Activated CD4-positive, alpha-beta T cell treated with anti-CD3 and anti-CD28 coated beads for 1 hour (primary cell): ENCODE data around the gene TMEM167A.
A peak's percentile ranks its signal among the peaks of the same experiment; 100 is the strongest.

Source experiments
- DNase-seq: peaks from one replicate; pipeline ENCODE4 v3.0.0-alpha.2; 2020

TMEM167A gene, protein sequence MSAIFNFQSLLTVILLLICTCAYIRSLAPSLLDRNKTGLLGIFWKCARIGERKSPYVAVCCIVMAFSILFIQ

DNA sequence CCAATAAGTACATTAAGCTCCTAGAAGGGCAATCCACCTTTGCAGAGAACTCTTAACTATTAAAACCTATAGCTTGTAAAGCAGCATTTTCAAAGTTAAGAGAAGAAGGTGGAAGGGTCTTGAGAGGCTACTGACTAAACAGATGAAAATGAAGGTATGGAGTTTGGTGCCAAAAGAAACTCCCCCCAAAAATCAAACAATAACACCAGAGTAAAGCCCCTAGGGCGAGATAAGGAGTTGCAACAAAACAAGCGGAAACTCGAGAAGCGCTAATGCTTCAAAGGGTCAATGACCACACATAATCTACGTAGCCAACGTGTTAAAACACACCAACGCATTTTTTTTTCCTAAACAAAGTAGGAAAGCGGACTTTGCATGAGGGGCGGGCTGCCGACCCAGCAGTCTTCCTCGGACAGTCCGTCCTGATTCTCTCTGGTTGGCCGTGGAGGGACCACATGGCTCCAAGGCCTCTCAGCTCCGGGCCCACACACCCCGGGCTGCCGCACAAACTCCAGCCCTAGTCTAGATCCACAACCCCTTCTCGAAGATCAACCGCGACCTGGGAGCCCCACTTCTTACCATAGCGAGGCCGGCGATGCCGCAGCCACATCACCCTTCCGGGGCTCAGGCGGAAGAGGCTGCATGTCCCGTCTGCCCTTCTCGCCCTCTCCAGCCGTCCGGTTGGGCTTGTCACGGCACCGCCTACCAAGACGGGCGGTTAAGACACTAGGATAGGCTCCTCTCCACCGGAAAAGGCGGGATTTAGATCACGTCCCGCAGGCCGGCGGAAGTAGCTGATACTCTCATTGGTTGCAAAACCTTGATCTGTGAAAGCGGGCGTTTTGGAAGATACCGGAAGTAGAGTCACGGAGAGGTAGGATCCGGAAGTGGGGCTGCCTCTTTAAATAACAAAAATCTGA, at the start of gene TMEM167A, which contains the start of gene XRCC4:
TMEM167A (minus strand) TSS at position 653 of the 920 bp plus-strand sequence; CDS start at position 582, 71 bp downstream.
XRCC4 (plus strand) TSS at position 806 of the 920 bp plus-strand sequence. CDS start 27,373 bp downstream, outside the sequence.
- peak; percentile 87 for DNase-seq

DNA sequence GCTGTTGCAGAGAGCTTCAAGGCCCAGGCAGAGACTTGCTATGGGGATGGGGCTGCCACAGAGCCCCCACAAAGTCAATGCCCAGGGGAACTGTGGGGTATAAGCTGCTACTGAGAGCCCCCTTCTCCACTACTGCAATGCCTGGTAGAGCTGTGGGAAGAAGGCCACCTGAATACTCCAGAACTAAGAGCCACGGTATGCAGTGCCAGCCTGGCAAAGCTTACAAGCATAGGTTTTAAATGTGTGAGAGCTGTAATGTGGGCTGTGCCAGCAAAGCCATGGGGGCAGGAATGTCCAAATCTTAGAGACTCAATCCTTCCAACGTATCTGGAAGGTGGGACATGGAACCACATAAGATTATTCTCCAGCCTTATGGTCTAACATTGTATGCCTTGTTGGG, 49.3 kb upstream of the TMEM167A start:
- no peak for DNase-seq

DNA sequence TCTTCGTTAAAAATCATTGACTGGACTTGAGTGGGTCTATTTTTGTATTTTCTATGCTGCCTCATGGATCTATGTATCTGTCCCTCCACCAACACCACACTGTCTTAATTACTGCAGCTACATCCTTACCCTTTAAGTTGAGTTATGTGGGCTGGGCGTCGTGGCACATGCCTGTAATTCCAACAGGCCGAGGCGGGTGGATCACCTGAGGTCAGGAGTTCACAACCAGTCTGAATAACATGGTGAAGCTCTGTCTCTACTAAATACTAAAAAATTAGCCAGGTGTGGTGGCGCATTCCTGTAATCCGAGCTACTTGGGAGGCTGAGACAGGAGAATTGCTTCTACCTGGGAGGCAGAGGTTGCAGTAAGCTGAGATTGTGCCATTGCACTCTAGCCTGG, 48.4 kb upstream of the TMEM167A start:
- DNase-seq, result no peak

DNA sequence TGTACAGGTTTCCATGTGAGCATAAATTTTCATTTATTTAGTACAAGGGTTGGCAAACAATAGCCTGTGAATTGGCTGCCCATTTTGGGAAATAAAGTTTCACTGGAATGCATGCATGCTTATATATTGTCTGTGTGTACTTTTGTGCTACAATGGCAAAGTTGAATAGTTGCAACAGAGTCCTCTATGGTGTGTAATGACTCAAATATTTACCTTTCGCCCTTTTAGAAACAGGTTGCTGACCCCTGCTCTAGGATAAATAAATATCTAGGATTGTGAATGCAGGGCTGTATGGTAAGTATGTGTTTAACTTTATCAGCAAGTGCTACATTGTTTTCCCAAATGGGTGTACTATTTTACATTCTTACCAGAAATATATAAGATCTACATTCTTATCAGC, 47.4 kb upstream of the TMEM167A start:
- no peak for DNase-seq

DNA sequence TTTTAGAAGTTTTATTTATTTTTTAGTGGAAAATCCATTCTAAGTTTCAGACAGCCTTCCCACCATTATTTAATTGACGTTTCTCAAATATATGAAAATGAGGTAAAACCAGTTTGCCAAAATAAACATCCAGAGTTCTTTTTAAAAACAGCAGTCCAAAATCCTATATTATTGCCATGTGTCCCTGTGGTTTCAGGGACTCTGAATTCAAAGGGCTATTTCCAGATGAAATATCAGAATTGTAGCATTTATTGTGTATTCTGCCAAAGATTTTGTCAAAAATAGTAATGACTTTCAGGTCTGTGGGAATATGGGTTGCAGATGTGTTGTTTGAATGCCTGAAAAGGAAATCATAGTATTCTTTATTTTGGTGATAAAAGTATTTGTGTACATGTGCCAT, 41.8 kb upstream of the TMEM167A start:
- DNase-seq, result no peak

DNA sequence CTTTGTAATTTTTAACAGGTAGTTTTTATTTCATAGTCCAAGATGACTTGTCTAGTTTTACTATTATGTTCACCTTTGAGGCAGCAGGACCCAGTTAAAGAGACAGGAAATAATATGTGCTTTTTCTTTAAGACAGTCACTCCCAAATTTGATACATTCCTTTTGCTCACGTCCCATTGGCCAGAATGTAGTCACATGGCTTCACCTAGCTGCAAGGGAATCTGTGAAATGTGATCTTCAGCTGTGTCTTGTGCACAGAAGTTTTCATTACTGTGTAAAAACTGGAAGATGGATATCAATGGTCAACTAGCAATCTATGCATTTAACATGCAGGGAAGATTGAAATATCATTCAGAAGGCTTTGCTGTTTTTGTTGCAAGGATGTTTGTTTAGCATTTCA, 41.3 kb upstream of the TMEM167A start:
- no peak for DNase-seq

DNA sequence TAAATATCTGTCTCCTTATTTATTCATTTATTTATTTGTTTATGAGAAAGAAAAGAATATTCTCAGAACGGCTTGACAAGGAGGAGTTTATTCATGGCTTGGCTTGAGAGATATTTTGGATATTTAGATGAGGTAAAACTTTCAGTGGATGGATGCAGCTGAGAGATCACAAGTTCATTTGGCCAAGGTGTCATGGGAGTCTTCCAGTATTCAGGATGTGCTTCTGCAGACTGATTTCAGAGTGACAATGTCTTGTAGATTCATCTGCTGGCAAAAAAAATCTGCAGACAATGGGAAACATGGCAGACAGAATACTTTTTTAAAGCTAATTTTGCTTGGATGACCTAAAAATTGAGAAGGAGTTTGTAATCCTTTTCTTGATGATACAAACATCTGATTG, 38.6 kb upstream of the TMEM167A start:
- DNase-seq, result no peak

DNA sequence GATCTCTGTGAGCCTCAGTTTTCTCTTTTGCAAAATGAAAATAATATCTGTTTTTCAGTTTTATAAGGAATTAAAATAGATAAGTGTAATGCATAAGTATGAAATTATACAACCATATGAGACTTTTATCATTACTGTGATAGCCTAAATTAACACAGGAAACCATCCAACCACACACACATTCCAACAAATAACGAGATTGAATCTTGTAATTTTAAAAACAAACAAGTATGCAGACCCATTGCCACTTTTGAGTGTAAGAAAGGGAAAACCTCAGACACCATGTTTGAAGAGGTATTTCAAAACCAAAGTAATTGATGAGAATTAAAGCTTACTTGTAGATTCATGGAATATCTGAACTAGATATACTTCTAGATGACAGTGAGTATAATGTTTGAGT, 32.2 kb upstream of the TMEM167A start:
- DNase-seq, result no peak

DNA sequence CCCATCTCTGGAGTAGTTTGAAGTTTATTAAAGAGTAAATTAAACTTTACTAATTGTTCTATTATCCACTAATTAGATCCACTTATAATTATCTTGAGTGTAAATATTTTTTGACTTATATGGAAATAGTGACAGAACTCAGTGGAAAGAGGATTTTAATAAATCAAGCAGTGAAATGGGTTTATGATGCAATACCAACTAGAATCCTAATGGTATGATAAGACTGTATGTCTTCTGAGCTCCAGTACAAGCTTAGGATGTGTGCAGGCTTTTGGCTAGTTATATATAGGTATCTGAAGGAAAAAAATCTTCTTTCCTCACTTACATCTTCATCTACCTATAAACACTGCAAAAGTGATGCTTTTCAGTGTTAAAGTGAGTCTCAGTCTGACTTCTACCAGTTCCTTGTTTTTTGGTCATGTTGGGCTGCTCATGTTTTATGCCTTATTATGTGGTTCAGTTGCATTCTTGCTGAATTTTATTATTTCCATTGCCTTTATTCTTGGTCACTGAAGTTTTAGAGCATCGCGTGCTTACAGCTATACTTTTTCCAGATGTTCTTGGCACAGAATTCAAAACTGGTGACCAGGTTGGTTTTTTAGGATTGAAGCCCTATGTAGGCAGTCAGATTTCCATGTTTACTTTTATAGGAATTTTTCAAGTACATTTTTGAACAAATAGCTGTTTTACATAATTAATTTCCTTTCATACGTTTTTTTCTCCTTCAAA, 30.7 kb upstream of the TMEM167A start:
- DNase-seq, result no peak

DNA sequence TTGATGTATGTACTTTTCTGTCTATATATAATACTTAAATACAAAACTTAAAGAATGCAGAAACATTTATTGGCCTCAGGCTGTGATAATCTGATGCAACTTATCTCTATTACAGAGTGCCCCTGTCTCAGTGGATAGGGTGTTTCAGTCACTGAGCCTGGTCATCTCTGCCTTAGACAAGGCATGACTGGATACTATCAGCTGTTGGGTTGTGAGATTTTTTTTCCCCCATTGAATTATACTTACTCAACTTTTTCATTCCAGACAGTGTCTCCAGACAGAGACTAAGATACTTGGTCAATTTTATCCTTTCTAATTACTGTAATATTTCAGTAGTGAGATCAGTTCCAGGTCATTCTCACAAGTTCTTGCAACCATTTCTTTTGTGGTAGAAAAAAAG, 26.8 kb upstream of the TMEM167A start:
- DNase-seq, result no peak

DNA sequence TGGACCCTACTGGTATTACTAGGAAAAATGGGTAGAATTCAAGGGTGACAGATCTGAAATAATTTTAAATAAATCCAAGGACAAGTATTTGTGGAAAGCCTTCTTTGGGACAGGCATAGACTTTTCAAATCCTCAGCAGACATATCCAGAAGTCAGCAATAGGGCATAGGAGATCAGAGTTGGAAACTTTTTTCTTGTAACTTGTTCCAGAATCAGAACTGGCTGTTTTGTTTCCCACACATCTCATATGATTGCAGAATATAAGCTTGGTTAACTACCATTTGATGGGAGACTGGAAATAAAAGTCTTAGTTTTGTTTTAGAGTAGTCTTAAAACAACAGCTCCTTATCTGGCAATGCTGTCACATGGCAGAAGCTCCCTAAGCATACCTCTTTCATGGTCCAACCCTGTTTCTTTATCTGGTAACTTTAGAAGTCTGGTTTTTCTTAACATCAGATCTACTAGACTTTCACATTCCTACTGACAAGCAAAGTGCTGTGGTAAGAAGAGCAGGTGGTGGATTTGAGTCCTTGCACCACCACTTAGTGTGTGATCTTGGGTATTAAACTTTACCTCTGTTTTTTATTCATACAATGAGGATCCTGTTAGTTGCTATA, 25.3 kb upstream of the TMEM167A start:
- DNase-seq, result no peak

DNA sequence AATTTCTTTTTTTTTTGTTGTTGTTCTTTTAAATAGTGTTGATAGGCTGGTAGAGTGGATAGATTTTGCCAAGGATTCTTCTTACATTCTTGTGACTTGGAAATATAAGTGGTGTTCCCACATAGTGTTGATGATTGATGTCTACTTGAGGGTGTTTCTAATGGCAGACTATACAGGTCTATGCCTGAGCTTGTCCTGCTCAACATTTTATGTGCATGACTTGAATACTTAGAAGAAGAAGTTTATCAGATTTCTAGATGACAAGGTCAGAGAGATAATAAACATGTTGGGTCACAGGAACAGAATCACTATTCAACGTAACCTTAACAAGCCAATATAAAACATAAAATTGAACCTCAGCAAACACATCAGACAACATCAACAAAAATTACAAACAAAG, 24.3 kb upstream of the TMEM167A start:
- DNase-seq, result no peak

DNA sequence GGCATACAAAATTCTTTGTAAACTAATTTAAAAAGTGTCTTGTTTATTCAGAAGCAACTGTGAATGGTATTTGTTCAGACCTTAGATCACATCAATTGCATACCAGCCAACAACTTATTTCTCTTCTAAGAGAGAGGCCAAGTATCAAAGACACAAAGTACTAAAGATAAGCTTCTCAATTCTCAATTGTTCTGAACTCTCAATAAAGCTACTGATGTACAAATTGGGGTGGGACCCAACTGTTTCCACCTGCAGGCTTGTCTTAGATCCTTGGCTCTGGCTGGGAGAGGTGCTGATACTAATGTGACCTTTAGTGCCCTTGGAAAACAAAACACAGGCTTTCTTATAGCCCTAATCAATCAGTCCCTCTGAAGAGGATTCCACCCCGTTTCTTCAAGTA, 22.3 kb upstream of the TMEM167A start:
- DNase-seq, result no peak

DNA sequence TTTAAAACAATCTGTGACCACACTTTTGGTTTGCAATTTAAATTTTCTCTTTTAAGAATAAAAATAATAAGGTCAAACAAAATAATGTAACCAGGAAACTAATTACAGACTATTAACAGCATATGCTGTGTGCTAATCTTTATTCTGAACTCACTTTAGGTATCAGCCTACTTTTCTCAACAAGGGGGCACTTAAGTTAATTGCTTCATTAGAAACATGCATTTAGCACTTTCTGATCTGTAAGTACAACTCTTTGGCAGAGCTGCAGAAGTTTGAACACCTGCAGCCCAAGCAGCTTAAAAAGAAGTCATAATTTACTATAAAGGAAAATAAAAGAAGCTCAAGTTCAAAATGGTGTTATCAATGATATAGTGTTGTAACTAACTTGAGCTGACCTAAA, 21.8 kb upstream of the TMEM167A start:
- no peak for DNase-seq

DNA sequence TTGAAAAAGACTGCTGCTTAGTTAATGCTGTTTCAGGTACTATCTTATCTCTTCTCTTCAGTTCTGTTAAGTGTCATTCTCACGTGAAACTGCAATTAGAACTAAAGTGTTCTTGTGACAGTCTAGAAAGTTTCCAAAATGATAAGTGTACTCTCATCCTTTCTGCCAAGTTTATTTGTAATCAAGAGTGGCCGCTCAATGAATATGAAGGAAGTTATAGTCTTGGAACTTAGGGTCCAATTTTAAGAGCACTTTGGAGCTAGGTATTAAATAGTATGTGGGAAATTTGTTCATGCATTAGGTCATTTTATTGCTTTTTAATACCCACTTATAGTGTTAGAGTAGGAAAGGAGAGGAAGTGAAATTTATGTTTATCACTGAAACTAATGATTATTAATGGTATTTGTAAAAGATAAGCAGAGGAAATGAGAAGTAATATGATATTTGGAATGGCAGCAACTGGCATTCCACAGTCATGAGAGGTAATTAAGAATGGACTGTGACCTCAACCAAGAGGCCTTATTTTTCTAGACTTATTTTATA, 20.6 kb upstream of the TMEM167A start:
- DNase-seq, result no peak

DNA sequence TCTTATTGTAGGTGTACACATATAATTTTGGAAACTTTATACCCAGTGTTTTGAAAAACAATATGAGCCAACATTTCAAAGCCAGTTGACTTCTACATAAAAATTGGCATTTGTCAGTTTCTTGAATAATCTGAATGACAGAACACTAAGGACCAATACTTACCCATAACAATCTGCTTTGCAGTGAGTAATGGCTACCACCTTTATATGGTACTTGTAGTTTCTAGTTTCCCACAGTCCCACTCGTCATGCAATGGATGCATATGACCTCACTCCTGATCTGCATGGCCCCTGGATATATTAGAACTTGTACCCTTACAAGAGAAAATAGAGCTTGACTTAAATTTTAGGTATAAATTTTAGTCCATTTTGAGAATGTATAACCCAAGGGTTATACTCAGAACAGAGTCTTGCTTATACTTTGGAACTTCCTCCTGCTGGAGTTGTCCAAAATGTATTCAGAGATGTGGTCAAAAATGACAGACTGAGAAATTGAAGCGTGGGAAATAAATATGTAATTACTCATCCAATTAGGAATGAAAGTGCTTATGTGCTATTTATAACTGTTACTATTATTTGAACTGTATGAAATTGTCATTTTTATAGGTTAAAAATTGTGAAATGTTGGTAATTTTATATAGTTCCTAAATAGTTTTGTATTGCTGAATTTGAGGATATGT, 19.6 kb upstream of the TMEM167A start:
- no peak for DNase-seq

DNA sequence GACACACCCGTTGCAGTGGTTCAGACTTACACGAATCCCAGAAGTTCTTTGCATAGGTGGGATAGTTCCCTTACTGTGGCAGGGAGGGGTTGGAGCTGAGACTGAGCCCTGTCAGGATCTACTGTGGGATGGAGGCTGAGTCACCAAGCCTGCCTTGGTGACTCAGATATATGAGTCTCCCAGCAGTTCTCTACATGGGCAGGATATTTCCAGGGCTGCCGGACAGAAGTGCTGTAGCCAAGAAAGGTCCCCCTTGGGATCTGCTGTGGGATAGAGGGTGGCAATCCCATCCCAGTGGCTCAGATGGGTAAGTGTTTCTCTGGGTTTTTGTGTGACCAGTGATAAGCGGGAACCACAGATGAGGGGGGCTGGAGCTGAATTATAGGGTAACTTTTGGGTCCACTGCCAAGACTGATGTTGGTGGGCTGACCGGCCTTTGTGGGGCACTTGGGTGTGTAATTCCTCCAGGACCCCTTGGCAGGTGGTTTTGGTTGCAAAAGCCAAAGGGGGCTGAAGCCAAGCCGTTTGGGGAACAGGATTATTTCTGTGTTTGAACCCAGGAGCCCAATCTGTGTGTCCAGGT, 18.9 kb upstream of the TMEM167A start:
- DNase-seq, result no peak

DNA sequence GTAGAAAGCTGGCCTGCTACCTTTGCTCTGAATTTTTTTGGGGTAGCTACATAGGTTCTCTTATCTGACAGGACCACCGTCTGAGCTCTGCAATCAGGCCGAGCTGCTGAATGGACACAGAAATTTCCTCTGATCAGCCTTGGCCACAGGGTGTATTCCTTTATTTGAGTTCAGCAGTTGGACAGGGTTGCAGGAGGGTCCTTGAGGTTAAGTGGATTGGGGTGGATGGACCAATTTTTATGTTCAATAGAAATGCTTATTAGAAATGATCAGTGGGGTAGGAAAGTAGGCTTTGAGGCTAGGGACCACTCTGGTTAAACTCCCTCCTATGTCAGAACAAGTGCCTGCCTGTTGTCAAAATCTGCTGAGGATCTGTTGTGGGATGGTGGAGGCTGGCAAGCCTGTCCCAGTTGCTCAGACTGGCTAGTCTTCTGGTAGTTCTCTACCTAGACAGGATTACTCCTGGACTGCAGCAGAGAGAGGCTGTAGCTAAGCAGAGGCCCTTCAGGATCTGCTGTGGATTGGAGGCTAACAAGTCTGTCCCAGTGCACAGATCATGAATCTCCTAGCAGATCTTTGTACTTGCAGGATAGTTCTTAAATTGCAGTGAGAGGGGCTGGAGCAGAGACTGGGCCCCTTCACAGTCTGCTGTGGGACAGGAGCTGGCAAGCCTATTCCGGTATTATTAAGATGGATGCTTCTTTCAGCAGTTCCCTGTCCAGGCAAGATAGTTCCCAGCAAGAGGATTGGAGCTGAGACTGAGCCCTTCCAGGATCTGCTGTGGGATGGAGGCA, 18.2 kb upstream of the TMEM167A start:
- DNase-seq, result no peak

DNA sequence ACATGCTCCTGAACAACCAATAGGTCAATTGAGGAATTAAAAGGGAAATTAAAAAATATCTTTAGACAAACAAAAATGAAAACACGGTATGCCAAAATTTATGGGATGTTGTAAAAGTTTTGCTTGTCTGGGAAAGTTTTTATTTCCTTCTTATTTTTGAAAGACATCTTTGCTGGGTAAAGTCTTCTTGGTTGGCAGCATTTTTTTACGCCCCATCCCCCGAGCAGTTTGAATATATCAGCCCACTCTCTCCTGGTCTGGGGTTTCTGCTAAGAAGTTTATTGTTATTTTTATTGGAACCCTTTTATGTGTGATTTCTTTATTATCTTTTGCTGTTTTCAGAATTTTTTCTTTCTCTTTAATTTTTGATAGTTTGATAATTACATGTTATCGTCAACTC, 16.5 kb upstream of the TMEM167A start:
- DNase-seq, result no peak

DNA sequence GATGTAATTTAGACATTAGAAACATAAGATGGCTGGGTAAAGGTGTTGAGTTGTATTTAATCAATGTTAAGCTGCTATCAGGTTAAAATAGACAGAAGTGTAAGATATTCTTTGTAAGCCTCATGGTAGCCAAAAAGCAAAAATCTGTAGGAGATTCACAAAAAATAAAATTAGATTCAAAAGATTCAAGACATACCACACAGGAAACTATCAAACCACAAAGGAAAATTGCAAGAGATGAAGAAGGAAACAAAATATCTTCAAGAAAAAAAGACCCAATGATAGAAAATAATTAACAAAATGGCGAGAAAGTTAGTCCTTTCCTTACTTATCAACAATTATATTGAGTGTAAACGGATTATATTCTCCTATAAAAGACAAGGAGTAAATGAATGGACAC, 15.4 kb upstream of the TMEM167A start:
- DNase-seq, result no peak

DNA sequence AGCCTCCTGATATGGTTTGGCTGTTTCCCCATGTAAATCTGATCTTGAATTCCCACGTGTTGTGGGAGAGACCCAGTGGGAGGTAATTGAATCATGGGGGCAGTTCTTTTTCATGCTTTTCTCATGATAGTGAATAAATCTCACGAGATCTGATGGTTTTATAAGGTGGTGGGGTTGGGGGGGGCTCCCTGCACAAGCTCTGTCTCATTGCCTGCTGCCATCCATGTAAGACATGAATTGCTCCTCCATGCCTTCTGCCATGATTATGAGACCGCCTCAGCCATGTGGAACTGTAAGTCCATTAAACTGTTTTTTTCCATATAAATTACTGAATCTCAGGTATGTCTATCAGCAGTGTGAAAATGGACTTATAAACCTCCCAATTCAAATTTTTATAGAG, 13.0 kb upstream of the TMEM167A start:
- DNase-seq, result no peak
